K562 (cell line): Measurements from ENCODE around the gene SLC1A4. TPM values are rescaled to one million over a fixed set of nuclear protein-coding genes. Genes with fewer than 3 reads are reported as not detected.

Experiments used
- ATAC-seq: fragments of 200-7000 bp; cut with Tn5 transposase; 3 replicates; pipeline ENCODE4 v1.9.1; 2020; ENCODE audit warnings: moderate library complexity
- BruUV-seq: library from RNA; stranded (reverse); fragments of 400-500 nt; replicated peaks from 2 replicates; lab custom pipeline; 2021; lab: Mats Ljungman, UMichigan
- CTCF ChIA-PET: fragments of 300-600 bp; formaldehyde crosslinking; extraction: SDS; loops from one replicate; lab custom pipeline; 2021; ENCODE audit warnings: low intra/inter-chr PET ratio; lab: Yijun Ruan, JAX
- POLR2A ChIA-PET: fragments of 300-600, 350-650 bp; sonication (Branson Sonifier 250); formaldehyde crosslinking; extraction: SDS; loops from one replicate; lab custom pipeline; 2021; ENCODE audit warnings: antibody characterized with exemption, inconsistent platforms; lab: Yijun Ruan, JAX
- DNase-seq, 4 experiments: peaks; one replicate each; pipeline versions ENCODE4 v3.0.0 to v3.0.0-alpha.2; 2011 to 2018; ENCODE audit warnings: low spot score in 3 of 4, mixed read lengths in 3 of 4; ENCODE audit errors: extremely low read depth in 1 of 4
- FAIRE-seq: peaks from 2 replicates; lab custom pipeline; 2011; peaks lifted over from hg19 to GRCh38; lab: Jason Lieb, UNC
- H2AFZ ChIP-seq: 2 replicates; pipeline ENCODE4 v1.6.0; 2011; ENCODE audit warnings: low read depth, low read length, control low read depth, inconsistent platforms
- H3K27ac ChIP-seq: fragments of 200-600 bp; 3 replicates; pipeline ENCODE4 v1.8.0; 2011; ENCODE audit warnings: low read depth, mild to moderate bottlenecking, control low read depth, inconsistent platforms, low read length, moderate library complexity, mixed read lengths; ENCODE audit errors: extremely low read depth
- H3K27me3 ChIP-seq, 2 experiments: fragments of 300-600 bp in 1 of 2; 2 replicates in 1 of 2; 3 replicates in 1 of 2; pipeline versions ENCODE4 v1.6.0 to v1.8.0; 2011; ENCODE audit warnings: inconsistent platforms in 2 of 2, low read length in 2 of 2, mild to moderate bottlenecking in 1 of 2, mixed read lengths in 1 of 2, moderate library complexity in 1 of 2; ENCODE audit not compliant: control insufficient read depth in 2 of 2, insufficient read depth in 2 of 2
- H3K36me3 ChIP-seq: fragments of 300-600 bp; 3 replicates; pipeline ENCODE4 v1.8.0; 2011; ENCODE audit warnings: mild to moderate bottlenecking, low read length, inconsistent platforms; ENCODE audit not compliant: control insufficient read depth, insufficient read depth
- H3K4me1 ChIP-seq, 2 experiments: fragments of 200-600 bp in 1 of 2; replicated peaks in 1 of 2; 2 replicates in 1 of 2; 3 replicates in 1 of 2; pipeline versions ENCODE4 v1.5.1 to v1.8.0; 2011; ENCODE audit warnings: inconsistent platforms in 2 of 2, low read length in 2 of 2, mild to moderate bottlenecking in 1 of 2, mixed read lengths in 1 of 2, moderate library complexity in 1 of 2; ENCODE audit not compliant: control insufficient read depth in 2 of 2, insufficient read depth in 2 of 2
- H3K4me2 ChIP-seq: 2 replicates; pipeline ENCODE4 v1.6.1; 2011; ENCODE audit warnings: low read length, control low read depth, inconsistent platforms, mixed read lengths; ENCODE audit not compliant: insufficient read depth
- H3K4me3 ChIP-seq: fragments of 200-600 bp; sonication (generic), shearing (Covaris generic); 2 replicates; pipeline ENCODE4 v1.5.1; 2016; ENCODE audit warnings: control low read depth, inconsistent platforms
- H3K79me2 ChIP-seq: fragments of 200-600 bp; 3 replicates; pipeline ENCODE4 v1.8.0; 2011; ENCODE audit warnings: low read length, inconsistent platforms; ENCODE audit not compliant: control insufficient read depth, insufficient read depth
- H3K9ac ChIP-seq, 2 experiments: 2 replicates each; pipeline versions ENCODE4 v1.6.0 to v1.6.1; 2011; ENCODE audit warnings: low read depth in 2 of 2, low read length in 2 of 2, control low read depth in 1 of 2, inconsistent platforms in 1 of 2, mild to moderate bottlenecking in 1 of 2, mixed read lengths in 1 of 2; ENCODE audit not compliant: insufficient read depth in 1 of 2
- H3K9me1 ChIP-seq: one replicate; pipeline ENCODE4 v1.6.0; 2011; ENCODE audit warnings: inconsistent platforms, mild to moderate bottlenecking, low read length, moderate library complexity; ENCODE audit not compliant: control insufficient read depth, insufficient read depth
- H3K9me3 ChIP-seq: replicated peaks from 2 replicates; pipeline ENCODE4 v1.5.1; 2011; ENCODE audit warnings: low read depth, low read length, inconsistent platforms; ENCODE audit not compliant: control insufficient read depth, insufficient read depth
- H4K20me1 ChIP-seq: replicated peaks from 2 replicates; pipeline ENCODE4 v1.6.1; 2011; ENCODE audit warnings: low read length, inconsistent platforms, mixed read lengths; ENCODE audit not compliant: control insufficient read depth, insufficient read depth
- C11orf30 ChIP-seq: fragments of 450-650 bp; IDR thresholded peaks from 2 replicates; pipeline ENCODE4 v1.6.1; 2016; ENCODE audit warnings: low read depth, mild to moderate bottlenecking
- CEBPB ChIP-seq: fragments of 450-650 bp; IDR thresholded peaks from 2 replicates; pipeline ENCODE4 v1.6.1; 2016; ENCODE audit warnings: missing genetic modification characterization, missing compliant biosample characterization
- CEBPG ChIP-seq, 3 experiments: fragments of 200-800 bp in 1 of 3; sonication (Bioruptor generic) in 1 of 3; sonication (generic) in 1 of 3; formaldehyde crosslinking in 1 of 3; IDR thresholded peaks in 2 of 3; conservative IDR thresholded peaks in 1 of 3; 2 replicates each; pipeline versions ENCODE4 v1.6.1 to v1.8.0; 2016 to 2022; ENCODE audit warnings: missing compliant biosample characterization in 2 of 3, missing genetic modification characterization in 2 of 3, mild to moderate bottlenecking in 1 of 3, missing genetic modification reagents in 1 of 3
- KAT8 ChIP-seq: fragments of 450-650 bp; IDR thresholded peaks from 2 replicates; pipeline ENCODE4 v1.6.1; 2016; ENCODE audit warnings: low read depth, mild to moderate bottlenecking
- MAFG ChIP-seq: fragments of 450-650 bp; conservative IDR thresholded peaks from 2 replicates; pipeline ENCODE4 v1.6.1; 2016; ENCODE audit warnings: missing genetic modification characterization, missing compliant biosample characterization
- MAFK ChIP-seq: IDR thresholded peaks from 2 replicates; pipeline ENCODE4 v1.6.1; 2011; ENCODE audit warnings: low read length, improper control_type of control experiment
- NFE2 ChIP-seq: IDR thresholded peaks from 2 replicates; pipeline ENCODE4 v1.6.1; 2014; ENCODE audit warnings: antibody characterized with exemption, low read depth
- NR2F6 ChIP-seq: fragments of 450-650 bp; formaldehyde crosslinking; IDR thresholded peaks from 2 replicates; pipeline ENCODE4 v1.4.0; 2020; ENCODE audit warnings: mild to moderate bottlenecking
- SPI1 ChIP-seq: IDR thresholded peaks from 2 replicates; pipeline ENCODE4 v1.6.1; 2011; ENCODE audit warnings: low read depth, low read length, control low read depth, borderline replicate concordance
- ZNF316 ChIP-seq: fragments of 450-650 bp; IDR thresholded peaks from 2 replicates; pipeline ENCODE4 v1.6.1; 2016
- WGBS: fragments of 100-300 bp; shearing (Covaris generic); methylation state at CpG from one replicate; pipeline ENCODE4 v1.1.6; 2016; ENCODE audit warnings: low coverage, mixed read lengths; ENCODE audit not compliant: insufficient coverage; ENCODE audit errors: missing lambda C conversion rate; 5-methylcytosine and 5-hydroxymethylcytosine counted together
- in situ Hi-C: fragments of 300-500 bp; cut with MboI; formaldehyde crosslinking; loops from 4 replicates; pipeline ENCODE4 v1.15.0; 2018; ENCODE audit warnings: inconsistent platforms, mixed read lengths
- intact Hi-C: fragments of 100-400 bp; cut with micrococcal nuclease; formaldehyde crosslinking; loops from 2 replicates; pipeline ENCODE4 v1.14.2; 2022
- polyA plus RNA-seq, 8 experiments: library from polyadenylated mRNA; depleted of rRNA in 4 of 8; stranded (reverse) in 5 of 8; unstranded in 3 of 8; fragments of >200 nt; fragmentation: Nextera tagmentation in 2 of 8; fragmentation: Illumina TruSeq in 1 of 8; extraction: Ambion mirVana in 2 of 8; extraction: Trizol in 1 of 8; gene quantifications; 2 replicates each; pipeline versions ENCODE4 v1.2.1 to v1.2.3, GENCODE V29; 2011 to 2014; ENCODE audit warnings: inconsistent platforms in 1 of 8, missing spikeins in 1 of 8
- total RNA-seq, 7 experiments: library from RNA; depleted of rRNA in 6 of 7; stranded (reverse); fragments of >200 nt in 6 of 7; fragmentation: Illumina TruSeq in 2 of 7; extraction: Trizol in 2 of 7; gene quantifications; 2 replicates each; pipeline versions ENCODE4 v1.2.1 to v1.2.3, GENCODE V29; 2011 to 2021; ENCODE audit warnings: low replicate concordance in 1 of 7
- TF ChIP-seq, protein P1 (sequence below): fragments of 450-650 bp; conservative IDR thresholded peaks from 2 replicates; pipeline ENCODE4 v1.6.1; 2016; ENCODE audit warnings: missing genetic modification characterization, low read depth, mild to moderate bottlenecking, control low read depth, missing compliant biosample characterization

SLC1A4 gene
- total and polyA plus RNA-seq, 9 of the 15 experiments (the other 6 are each of a cell fraction or from before 2014, with no cell fraction given) = 4.4 to 24.0 (median 10.9) TPM

DNA sequence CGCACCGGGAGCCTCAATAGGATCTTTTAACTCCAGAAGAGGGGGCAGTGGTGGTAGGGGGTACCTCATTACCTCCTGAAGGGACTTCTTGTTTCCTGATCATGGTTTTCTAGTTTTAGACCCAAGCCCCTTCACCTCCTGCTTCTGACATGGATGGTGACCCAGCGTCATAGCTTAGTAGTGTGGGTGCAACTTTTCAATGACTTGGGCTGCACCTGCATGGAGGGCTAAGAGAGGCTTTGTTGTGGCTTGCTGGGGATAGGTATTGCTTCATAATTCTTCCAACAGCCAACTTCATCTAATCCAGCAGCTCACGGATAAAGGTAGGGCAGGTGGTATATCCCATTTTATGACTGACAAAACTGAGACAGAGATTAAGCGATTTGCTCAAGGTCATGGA is 3.0 kb downstream of the SLC1A4 start:
- no peak for ATAC-seq
- intact Hi-C loops = no loop called here
- in situ Hi-C loops = no loop called here
- Histone ChIP-seq H2AFZ (no peak overlapping the region), H3K9ac (no peak overlapping the region), H3K9me1 (no peaks in the 10 kb centered on the region), H3K27ac (no peak overlapping the region), H3K9me3 (no peaks in the 10 kb centered on the region), H3K36me3 (no peaks in the 10 kb centered on the region; the same call in 2 of the 3 replicates), H3K27me3 (no peaks in the 10 kb centered on the region), H3K79me2 (peaks cover 27% of the 10 kb centered on the region), H3K4me3 (no peak overlapping the region), H4K20me1 (peaks cover 17% of the 10 kb centered on the region), H3K4me1 (peaks cover 22 to 27% of the 10 kb centered on the region in 2 experiments; a peak in 4 of 5 replicates), H3K4me2 (peak overlapping the region; percentile 19; the same call in 1 of the 2 replicates)
- BruUV-seq = no TSS peak
- no peak for FAIRE-seq
- WGBS = 72% methylated on average over 5 of the region's 5 CpGs
- TF ChIP-seq CEBPB (tag) (0 out of 2 replicates have a peak, but pooled peaks have one; percentile 7), SPI1 (no peak), CEBPG (CRISPR knock-in tag; IDR thresholded peaks at IDR 0.05) (no peak), CEBPG (tag; conservative IDR thresholded peaks at IDR 0.05 in 1 of 2, IDR thresholded peaks at IDR 0.05 in 1 of 2) (peak in 1 of 2 experiments; percentile 17; a peak in 1 of 4 replicates)
- CTCF ChIA-PET = no interaction called here
- DNase-seq = no peak
- POLR2A ChIA-PET = interaction anchor here (0.6 to 1.6 kb wide), 8 partner anchors 9 to 1374 kb away, joined by 3 to 6 read pairs (median 4); no protein-coding TSS in a partner anchor

DNA sequence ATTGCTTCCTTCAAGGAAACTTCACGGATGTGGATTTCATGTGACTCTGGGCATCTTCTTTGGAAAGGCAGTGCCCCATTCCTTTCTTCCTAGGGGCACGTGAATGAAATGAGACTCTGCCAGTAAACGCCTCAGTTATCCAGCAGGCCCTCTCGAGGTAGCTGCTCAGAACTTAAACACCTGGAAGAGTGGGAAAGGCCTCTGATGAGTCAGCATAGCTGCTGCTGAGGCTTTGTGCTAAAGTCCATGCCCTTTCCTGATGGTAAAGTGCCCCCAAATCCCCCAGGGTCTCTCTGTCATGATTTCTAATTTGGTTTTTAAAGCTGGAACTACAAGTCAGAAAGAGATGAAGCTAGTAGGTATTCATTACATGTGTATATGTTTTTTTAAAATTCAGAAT is 3.8 kb downstream of the SLC1A4 start:
- Histone ChIP-seq H3K27ac (no peak overlapping the region), H3K9ac (no peak overlapping the region), H3K79me2 (peaks cover 26% of the 10 kb centered on the region; the same call in 2 of the 3 replicates), H3K4me1 (peaks cover 20 to 27% of the 10 kb centered on the region in 2 experiments; a peak in 4 of 5 replicates), H3K36me3 (no peaks in the 10 kb centered on the region; the same call in 2 of the 3 replicates), H3K4me3 (no peak overlapping the region), H4K20me1 (peaks cover 17% of the 10 kb centered on the region), H2AFZ (no peak overlapping the region), H3K9me3 (no peaks in the 10 kb centered on the region), H3K27me3 (no peaks in the 10 kb centered on the region), H3K9me1 (no peaks in the 10 kb centered on the region), H3K4me2 (no peak overlapping the region; the same call in 1 of the 2 replicates)
- no peak for ATAC-seq
- intact Hi-C loops (no loop called here), in situ Hi-C loops (no loop called here)
- DNase-seq = no peak
- POLR2A ChIA-PET = interaction anchor here (0.6 to 1.6 kb wide), 8 partner anchors 8 to 74 kb away, joined by 3 to 6 read pairs (median 3); no protein-coding TSS in a partner anchor
- TF ChIP-seq NR2F6 (CRISPR knock-in tag) (no peak), MAFK (0 out of 2 replicates have a peak, but pooled peaks have one; percentile 16), MAFG (tag) (peak; percentile 22; the same call in 1 of the 2 replicates), C11orf30 (peak; percentile 63), NFE2 (peak; percentile 42), ZNF316 (peak; percentile 65), KAT8 (no peak)
- TF ChIP-seq, protein P1, sequence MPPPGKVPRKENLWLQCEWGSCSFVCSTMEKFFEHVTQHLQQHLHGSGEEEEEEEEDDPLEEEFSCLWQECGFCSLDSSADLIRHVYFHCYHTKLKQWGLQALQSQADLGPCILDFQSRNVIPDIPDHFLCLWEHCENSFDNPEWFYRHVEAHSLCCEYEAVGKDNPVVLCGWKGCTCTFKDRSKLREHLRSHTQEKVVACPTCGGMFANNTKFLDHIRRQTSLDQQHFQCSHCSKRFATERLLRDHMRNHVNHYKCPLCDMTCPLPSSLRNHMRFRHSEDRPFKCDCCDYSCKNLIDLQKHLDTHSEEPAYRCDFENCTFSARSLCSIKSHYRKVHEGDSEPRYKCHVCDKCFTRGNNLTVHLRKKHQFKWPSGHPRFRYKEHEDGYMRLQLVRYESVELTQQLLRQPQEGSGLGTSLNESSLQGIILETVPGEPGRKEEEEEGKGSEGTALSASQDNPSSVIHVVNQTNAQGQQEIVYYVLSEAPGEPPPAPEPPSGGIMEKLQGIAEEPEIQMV (tag) = no peak
- FAIRE-seq = peak; percentile 63
- 44% methylated on average over 4 of the region's 4 CpGs for WGBS
- CTCF ChIA-PET = no interaction called here
- BruUV-seq = no TSS peak
